Measurements from ENCODE around the gene SEL1L2. TPM values are rescaled to one million over a fixed set of nuclear protein-coding genes. Genes with fewer than 3 reads are reported as not detected.

The SEL1L2 gene
- polyA plus RNA-seq, 2 of the 4 experiments (the other 2 are of a cell fraction), result not detected

DNA sequence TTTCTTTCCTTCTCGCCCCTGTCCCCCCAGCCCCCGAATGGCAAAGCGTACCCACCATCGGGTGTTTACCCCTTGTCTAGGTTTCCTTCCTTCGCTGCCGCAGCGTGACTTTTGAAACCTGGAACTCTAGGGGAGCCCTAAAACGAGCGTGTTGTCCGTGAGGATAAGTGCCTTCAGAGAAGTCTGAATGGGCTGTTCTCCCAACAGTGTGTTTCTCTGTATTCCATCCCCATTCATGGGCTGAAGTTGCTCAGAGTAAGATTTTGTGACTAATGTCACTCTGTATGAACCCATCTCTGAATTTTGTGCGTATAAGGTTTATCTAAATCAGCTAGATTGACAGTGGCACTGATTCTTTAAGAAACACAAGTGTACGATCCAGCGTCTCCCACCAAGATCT lies 5.9 kb upstream of the SEL1L2 start:
- CTCF ChIA-PET, result interaction anchor here (0.6 to 1.7 kb wide), 3 partner anchors 40 to 1621 kb away, joined by 3 to 4 read pairs (median 3); no protein-coding TSS in a partner anchor
- POLR2A ChIA-PET, result no interaction called here
- H3K4me1 ChIP-seq, result no peaks in the 10 kb centered on the region
- ATAC-seq (peak; percentile 3 to 25; a peak in 3 of 6 replicates), DNase-seq (ENCODE audit: low read depth in 1 of 2, low spot score in 1 of 2) (peak in 1 of 2 experiments; percentile 15), FAIRE-seq (no peak)
- peak overlapping the region; percentile 88 for H3K4me2 ChIP-seq
- peak overlapping the region; percentile 57 to 80; a peak in 4 of 6 replicates for H3K27ac ChIP-seq
- peaks cover 25% of the 10 kb centered on the region for H3K9me3 ChIP-seq
- TF ChIP-seq EHMT2 (IDR thresholded peaks at IDR 0.05; ENCODE audit: low read depth) (no peak), ZSCAN20 (CRISPR knock-in tag; IDR thresholded peaks at IDR 0.05) (no peak), ZNF302 (CRISPR knock-in tag; IDR thresholded peaks at IDR 0.05) (no peak), RNF2 (IDR thresholded peaks at IDR 0.05; ENCODE audit: borderline replicate concordance, low read depth) (no peak), FOSL2 (IDR thresholded peaks at IDR 0.05) (no peak), FOSL2 (CRISPR knock-in tag; IDR thresholded peaks at IDR 0.05) (no peak), FOSB (CRISPR knock-in tag; IDR thresholded peaks at IDR 0.05) (no peak), ZC3H11A (IDR thresholded peaks at IDR 0.05) (no peak)
- TF ChIP-seq, protein P1, sequence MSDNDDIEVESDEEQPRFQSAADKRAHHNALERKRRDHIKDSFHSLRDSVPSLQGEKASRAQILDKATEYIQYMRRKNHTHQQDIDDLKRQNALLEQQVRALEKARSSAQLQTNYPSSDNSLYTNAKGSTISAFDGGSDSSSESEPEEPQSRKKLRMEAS (IDR thresholded peaks at IDR 0.05), result no peak
- TF ChIP-seq, protein P2, sequence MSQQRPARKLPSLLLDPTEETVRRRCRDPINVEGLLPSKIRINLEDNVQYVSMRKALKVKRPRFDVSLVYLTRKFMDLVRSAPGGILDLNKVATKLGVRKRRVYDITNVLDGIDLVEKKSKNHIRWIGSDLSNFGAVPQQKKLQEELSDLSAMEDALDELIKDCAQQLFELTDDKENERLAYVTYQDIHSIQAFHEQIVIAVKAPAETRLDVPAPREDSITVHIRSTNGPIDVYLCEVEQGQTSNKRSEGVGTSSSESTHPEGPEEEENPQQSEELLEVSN (IDR thresholded peaks at IDR 0.05; ENCODE audit: borderline replicate concordance, low read depth), result no peak
- TF ChIP-seq, protein P3, sequence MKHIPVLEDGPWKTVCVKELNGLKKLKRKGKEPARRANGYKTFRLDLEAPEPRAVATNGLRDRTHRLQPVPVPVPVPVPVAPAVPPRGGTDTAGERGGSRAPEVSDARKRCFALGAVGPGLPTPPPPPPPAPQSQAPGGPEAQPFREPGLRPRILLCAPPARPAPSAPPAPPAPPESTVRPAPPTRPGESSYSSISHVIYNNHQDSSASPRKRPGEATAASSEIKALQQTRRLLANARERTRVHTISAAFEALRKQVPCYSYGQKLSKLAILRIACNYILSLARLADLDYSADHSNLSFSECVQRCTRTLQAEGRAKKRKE (CRISPR knock-in tag; IDR thresholded peaks at IDR 0.05; ENCODE audit: low read depth), result no peak
- TF ChIP-seq, protein P4, sequence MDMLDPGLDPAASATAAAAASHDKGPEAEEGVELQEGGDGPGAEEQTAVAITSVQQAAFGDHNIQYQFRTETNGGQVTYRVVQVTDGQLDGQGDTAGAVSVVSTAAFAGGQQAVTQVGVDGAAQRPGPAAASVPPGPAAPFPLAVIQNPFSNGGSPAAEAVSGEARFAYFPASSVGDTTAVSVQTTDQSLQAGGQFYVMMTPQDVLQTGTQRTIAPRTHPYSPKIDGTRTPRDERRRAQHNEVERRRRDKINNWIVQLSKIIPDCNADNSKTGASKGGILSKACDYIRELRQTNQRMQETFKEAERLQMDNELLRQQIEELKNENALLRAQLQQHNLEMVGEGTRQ (IDR thresholded peaks at IDR 0.05), result no peak
- 30% methylated on average over 13 of the region's 13 CpGs for WGBS (ENCODE audit: missing lambda C conversion rate)
- H3K4me3 ChIP-seq, result peak overlapping the region; percentile 80

DNA sequence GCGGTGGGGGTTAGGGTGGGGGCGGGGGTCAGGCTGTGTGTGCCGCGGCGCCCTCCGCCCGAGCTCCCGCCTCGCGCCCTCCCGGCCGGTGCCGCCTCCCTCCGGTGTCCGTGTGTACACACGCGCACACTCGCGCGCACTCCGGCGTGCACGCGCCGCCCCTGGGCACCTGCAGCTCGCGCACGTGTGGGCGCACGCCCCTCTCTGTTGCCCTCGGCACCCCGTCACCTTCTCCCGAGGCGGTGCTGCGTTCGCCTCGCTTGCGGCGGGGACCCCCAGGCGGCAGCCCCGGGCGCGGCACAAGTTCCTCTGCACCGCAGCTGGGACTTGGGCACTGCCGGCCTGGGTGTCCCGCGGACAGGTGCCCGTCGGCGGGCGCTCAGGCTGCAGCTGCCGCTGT lies 5.4 kb upstream of the SEL1L2 start:
- ChIA-PET POLR2A (interaction anchor here (0.6 kb wide), 1 partner anchor 97 kb away, joined by 3 read pairs; no protein-coding TSS in a partner anchor), CTCF (interaction anchor here (1.1 to 1.7 kb wide), 2 partner anchors 39 to 59 kb away, joined by 3 read pairs; no protein-coding TSS in a partner anchor)
- FAIRE-seq, result no peak
- peak; percentile 50 to 66 for ATAC-seq
- peak overlapping the region; percentile 57 to 80 for H3K27ac ChIP-seq
- H3K4me3 ChIP-seq, result peak overlapping the region; percentile 80
- peak; percentile 47 to 51 for DNase-seq (ENCODE audit: low read depth in 1 of 2, low spot score in 1 of 2)
- TF ChIP-seq CBX8 (IDR thresholded peaks at IDR 0.05) (no peak), RARB (CRISPR knock-in tag; IDR thresholded peaks at IDR 0.05) (no peak), SMC3 (IDR thresholded peaks at IDR 0.05) (no peak), POLR2AphosphoS2 (conservative IDR thresholded peaks at IDR 0.05; ENCODE audit: low read length) (no peak), ZSCAN20 (CRISPR knock-in tag; IDR thresholded peaks at IDR 0.05) (no peak), CBX2 (IDR thresholded peaks at IDR 0.05; ENCODE audit: borderline replicate concordance, low read depth) (no peak), CHD2 (IDR thresholded peaks at IDR 0.05; ENCODE audit: low read length, partially characterized antibody) (no peak), KDM5A (IDR thresholded peaks at IDR 0.05) (no peak), FOSB (CRISPR knock-in tag; IDR thresholded peaks at IDR 0.05) (no peak)
- TF ChIP-seq, protein P1 (IDR thresholded peaks at IDR 0.05), result no peak
- TF ChIP-seq, protein P5, sequence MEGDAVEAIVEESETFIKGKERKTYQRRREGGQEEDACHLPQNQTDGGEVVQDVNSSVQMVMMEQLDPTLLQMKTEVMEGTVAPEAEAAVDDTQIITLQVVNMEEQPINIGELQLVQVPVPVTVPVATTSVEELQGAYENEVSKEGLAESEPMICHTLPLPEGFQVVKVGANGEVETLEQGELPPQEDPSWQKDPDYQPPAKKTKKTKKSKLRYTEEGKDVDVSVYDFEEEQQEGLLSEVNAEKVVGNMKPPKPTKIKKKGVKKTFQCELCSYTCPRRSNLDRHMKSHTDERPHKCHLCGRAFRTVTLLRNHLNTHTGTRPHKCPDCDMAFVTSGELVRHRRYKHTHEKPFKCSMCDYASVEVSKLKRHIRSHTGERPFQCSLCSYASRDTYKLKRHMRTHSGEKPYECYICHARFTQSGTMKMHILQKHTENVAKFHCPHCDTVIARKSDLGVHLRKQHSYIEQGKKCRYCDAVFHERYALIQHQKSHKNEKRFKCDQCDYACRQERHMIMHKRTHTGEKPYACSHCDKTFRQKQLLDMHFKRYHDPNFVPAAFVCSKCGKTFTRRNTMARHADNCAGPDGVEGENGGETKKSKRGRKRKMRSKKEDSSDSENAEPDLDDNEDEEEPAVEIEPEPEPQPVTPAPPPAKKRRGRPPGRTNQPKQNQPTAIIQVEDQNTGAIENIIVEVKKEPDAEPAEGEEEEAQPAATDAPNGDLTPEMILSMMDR (IDR thresholded peaks at IDR 0.05), result no peak
- TF ChIP-seq, protein P6, sequence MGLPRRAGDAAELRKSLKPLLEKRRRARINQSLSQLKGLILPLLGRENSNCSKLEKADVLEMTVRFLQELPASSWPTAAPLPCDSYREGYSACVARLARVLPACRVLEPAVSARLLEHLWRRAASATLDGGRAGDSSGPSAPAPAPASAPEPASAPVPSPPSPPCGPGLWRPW (IDR thresholded peaks at IDR 0.05), result no peak
- TF ChIP-seq, protein P7, sequence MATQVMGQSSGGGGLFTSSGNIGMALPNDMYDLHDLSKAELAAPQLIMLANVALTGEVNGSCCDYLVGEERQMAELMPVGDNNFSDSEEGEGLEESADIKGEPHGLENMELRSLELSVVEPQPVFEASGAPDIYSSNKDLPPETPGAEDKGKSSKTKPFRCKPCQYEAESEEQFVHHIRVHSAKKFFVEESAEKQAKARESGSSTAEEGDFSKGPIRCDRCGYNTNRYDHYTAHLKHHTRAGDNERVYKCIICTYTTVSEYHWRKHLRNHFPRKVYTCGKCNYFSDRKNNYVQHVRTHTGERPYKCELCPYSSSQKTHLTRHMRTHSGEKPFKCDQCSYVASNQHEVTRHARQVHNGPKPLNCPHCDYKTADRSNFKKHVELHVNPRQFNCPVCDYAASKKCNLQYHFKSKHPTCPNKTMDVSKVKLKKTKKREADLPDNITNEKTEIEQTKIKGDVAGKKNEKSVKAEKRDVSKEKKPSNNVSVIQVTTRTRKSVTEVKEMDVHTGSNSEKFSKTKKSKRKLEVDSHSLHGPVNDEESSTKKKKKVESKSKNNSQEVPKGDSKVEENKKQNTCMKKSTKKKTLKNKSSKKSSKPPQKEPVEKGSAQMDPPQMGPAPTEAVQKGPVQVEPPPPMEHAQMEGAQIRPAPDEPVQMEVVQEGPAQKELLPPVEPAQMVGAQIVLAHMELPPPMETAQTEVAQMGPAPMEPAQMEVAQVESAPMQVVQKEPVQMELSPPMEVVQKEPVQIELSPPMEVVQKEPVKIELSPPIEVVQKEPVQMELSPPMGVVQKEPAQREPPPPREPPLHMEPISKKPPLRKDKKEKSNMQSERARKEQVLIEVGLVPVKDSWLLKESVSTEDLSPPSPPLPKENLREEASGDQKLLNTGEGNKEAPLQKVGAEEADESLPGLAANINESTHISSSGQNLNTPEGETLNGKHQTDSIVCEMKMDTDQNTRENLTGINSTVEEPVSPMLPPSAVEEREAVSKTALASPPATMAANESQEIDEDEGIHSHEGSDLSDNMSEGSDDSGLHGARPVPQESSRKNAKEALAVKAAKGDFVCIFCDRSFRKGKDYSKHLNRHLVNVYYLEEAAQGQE (IDR thresholded peaks at IDR 0.05), result no peak
- TF ChIP-seq, protein P4 (IDR thresholded peaks at IDR 0.05), result no peak
- WGBS (ENCODE audit: missing lambda C conversion rate), result 8% methylated on average over 25 of the region's 52 CpGs
- H3K4me1 ChIP-seq, result no peaks in the 10 kb centered on the region
- H3K4me2 ChIP-seq, result peak overlapping the region; percentile 88
- peaks cover 25% of the 10 kb centered on the region for H3K9me3 ChIP-seq
